Metanephros (tissue), 1 donor: ENCODE data around the gene ASIC1. TPM values are rescaled to one million over a fixed set of nuclear protein-coding genes. Genes with fewer than 3 reads are reported as not detected.

Experiments
- total RNA-seq: library from RNA; depleted of rRNA; stranded (reverse); fragments of >200 nt; gene quantifications from one replicate; pipeline ENCODE4 v1.2.3, GENCODE V29; 2014

ASIC1 gene
- total RNA-seq = 3.9 TPM

DNA sequence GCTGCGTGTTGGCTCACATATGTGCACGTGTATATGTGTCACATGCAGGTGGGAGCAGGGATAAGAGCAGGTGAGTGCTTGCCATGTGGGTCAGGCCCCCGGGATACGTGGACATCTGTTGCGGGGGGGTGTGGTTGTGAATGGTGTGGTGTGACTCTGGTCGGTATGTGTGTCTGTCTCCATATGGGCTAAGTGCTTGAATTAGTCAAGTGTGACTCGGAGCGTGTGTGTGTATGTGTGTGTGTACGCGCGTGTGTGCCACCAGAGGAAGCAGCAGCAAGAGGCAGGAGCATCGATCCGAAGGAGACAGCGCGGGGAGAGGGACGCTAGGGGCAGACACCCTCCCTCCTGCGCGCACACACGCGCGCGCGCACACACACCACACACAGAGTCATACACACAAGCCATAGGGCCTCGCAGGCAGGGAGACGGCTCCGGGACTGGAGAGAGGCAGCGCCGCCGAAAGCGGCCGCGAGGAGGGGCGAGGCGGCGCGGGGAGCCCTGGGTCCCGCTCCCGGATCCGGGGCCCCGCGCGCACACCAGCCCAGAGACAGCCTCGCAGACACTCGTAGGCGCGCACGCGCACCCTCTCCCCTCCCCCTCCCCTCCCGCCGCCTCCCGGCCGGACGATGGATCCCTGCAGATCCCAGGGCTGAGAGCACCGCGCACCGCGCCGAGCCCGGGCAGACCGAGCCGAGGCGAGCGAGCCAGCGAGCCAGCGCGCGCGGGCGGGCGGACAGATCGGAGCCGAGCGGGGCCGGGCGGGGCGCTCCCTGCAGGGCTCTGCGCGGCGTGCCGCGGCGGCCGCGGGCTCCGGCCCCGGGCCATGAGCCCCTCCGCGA, at the start of gene ASIC1:
Gene ASIC1, plus strand, starts transcription at position 597 of the 842 bp plus-strand sequence. CDS start 1,171 bp downstream, outside the sequence.

DNA sequence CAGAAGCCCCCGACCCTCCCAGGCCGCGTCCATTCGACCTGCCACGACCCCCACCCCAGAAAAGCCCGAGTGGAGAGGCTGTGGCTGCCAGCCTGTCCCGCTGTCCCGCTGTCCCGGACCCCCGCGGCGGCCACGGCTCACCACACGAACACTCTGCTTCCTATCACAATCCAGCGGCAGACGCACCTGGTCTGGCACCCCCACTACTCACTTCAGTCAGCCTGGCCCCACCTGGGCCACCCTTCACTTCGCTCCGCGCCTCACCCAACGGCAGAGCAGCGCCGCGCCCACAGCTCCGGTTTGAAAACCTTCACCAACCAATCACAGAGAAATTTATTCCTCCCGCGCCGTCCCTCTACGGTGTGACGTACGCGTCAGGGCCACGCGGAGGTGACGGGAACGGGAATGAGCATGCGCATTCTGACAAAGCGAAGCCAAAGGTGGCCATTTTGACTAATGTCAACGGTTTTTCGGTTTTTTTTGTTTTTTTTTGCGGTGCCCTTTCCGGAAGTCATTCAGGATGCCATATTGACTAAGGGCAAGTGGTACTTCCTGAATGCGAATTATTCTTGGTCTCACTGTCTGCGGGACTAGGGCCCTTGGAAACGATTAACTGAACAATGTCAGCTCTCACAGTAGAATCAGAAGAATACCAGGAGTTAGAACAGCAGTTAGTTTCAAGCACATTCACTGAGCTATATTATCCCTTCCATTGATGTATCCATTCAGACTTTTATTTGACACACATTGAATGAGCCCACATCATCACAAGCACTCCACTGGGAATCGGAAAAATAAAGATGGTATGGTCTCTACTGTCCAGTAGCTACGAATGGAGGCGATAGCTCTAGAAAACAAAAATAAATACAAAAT, 32.0 kb upstream of the ASIC1 start, which contains the start of gene RACGAP1:
Gene RACGAP1, minus strand, starts transcription at position 308 of the 873 bp plus-strand sequence. CDS start 8,779 bp downstream, outside the sequence.

DNA sequence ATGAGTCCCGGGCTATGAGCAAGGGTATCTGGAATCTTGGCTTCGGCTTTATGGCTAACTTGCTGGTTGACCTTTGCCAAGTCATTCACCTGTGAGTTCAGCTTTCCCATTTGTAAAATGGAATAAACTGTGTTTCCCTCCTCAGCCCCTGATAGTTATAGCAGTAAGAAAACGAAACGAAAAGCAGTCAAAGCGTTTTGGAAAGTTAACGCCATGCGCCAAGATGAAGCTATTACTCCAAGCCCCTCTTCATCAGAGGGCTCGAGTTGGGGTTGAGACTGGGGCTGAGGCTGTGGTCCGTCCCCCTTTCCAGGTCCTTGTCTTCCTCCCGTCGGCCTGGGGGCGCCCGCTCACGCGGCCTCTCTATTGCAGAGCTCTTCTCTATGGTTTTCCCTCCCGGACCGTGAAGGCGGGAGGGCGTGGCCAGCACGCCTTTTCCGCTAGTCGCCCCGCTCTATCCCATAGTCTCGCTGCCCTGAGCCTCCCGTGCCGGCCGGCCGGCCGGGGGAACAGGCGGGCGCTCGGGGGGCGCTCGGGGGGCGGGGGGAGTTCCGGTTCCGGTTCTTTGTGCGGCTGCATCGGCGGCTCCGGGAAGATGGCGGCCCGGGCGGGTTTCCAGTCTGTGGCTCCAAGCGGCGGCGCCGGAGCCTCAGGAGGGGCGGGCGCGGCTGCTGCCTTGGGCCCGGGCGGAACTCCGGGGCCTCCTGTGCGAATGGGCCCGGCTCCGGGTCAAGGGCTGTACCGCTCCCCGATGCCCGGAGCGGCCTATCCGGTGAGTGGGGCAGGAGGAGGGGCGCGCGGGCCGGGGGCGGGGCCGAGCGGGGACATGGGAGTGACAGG, 27.6 kb downstream of the ASIC1 start, which contains the start of gene SMARCD1:
Gene SMARCD1, plus strand, starts transcription at position 568 of the 840 bp plus-strand sequence. Its CDS starts 28 bp downstream, at position 596.

GRCh38 chr12:50103767-50104321, 46.4 kb downstream of the ASIC1 start, which contains the start of gene GPD1:
Gene GPD1 (plus strand): TSS chr12:50104008. CDS start chr12:50104051, 43 bp downstream.

GRCh38 chr12:50111693-50112455, 54.5 kb downstream of the ASIC1 start, which contains the start of gene COX14:
Gene COX14 (plus strand): TSS chr12:50112236. CDS start chr12:50120044, 7,808 bp downstream.

Other genes with a start within 250 kb of the ASIC1 start
- 21.3 TPM for gene NCKAP5L, start 229.2 kb upstream of the ASIC1 start, total RNA-seq
- gene BCDIN3D, start 214.5 kb upstream of the ASIC1 start, total RNA-seq = 5.1 TPM
- gene FAIM2, start 153.7 kb upstream of the ASIC1 start, total RNA-seq = 2.7 TPM
- 339 TPM for gene AQP2, start 106.9 kb upstream of the ASIC1 start, total RNA-seq
- gene AQP5, start 95.7 kb upstream of the ASIC1 start, total RNA-seq = 3.3 TPM
- 18.5 TPM for gene AQP6, start 84.6 kb upstream of the ASIC1 start, total RNA-seq
- gene RACGAP1, start 32.1 kb upstream of the ASIC1 start, total RNA-seq = 29.2 TPM
- gene SMARCD1, start 27.7 kb downstream of the ASIC1 start, total RNA-seq = 110 TPM
- 60.8 TPM for gene GPD1, start 46.4 kb downstream of the ASIC1 start, total RNA-seq
- 48.9 TPM for gene COX14, start 54.6 kb downstream of the ASIC1 start, total RNA-seq
- gene CERS5, start 109.8 kb downstream of the ASIC1 start, total RNA-seq = 54.6 TPM
- gene LIMA1, start 225.9 kb downstream of the ASIC1 start, total RNA-seq = 62.8 TPM